Lower leg skin (tissue), 3 donors: Measurements from ENCODE around the gene SHROOM3.

ENCODE experiments used
- POLR2A ChIP-seq, 2 donors: fragments of 450-650 bp; IDR thresholded peaks; one replicate each; pipeline ENCODE4 v1.6.1; 2016 to 2017; ENCODE audit warnings: antibody characterized with exemption in 2 of 2, mild to moderate bottlenecking in 1 of 2, moderate library complexity in 1 of 2
- TF ChIP-seq, protein P1 (sequence below), 3 donors: fragments of 450-650 bp; IDR thresholded peaks; one replicate each; pipeline ENCODE4 v1.5.1; 2016; ENCODE audit warnings: antibody characterized with exemption in 3 of 3, mild to moderate bottlenecking in 3 of 3, moderate library complexity in 2 of 3

- TF ChIP-seq POLR2A (IDR thresholded peaks at IDR 0.05) = no peak
- TF ChIP-seq, protein P1, sequence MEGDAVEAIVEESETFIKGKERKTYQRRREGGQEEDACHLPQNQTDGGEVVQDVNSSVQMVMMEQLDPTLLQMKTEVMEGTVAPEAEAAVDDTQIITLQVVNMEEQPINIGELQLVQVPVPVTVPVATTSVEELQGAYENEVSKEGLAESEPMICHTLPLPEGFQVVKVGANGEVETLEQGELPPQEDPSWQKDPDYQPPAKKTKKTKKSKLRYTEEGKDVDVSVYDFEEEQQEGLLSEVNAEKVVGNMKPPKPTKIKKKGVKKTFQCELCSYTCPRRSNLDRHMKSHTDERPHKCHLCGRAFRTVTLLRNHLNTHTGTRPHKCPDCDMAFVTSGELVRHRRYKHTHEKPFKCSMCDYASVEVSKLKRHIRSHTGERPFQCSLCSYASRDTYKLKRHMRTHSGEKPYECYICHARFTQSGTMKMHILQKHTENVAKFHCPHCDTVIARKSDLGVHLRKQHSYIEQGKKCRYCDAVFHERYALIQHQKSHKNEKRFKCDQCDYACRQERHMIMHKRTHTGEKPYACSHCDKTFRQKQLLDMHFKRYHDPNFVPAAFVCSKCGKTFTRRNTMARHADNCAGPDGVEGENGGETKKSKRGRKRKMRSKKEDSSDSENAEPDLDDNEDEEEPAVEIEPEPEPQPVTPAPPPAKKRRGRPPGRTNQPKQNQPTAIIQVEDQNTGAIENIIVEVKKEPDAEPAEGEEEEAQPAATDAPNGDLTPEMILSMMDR (IDR thresholded peaks at IDR 0.05) = no peak
These were observed 54.1 kb downstream of the SHROOM3 start for GRCh38 chr4:76488888-76489685.
